ENCODE data around the gene SRPRB. TPM values are rescaled to one million over a fixed set of nuclear protein-coding genes. Genes with fewer than 3 reads are reported as not detected.

Gene SRPRB
- total RNA-seq, 1 experiment from 2014 or later, result 113 TPM

DNA sequence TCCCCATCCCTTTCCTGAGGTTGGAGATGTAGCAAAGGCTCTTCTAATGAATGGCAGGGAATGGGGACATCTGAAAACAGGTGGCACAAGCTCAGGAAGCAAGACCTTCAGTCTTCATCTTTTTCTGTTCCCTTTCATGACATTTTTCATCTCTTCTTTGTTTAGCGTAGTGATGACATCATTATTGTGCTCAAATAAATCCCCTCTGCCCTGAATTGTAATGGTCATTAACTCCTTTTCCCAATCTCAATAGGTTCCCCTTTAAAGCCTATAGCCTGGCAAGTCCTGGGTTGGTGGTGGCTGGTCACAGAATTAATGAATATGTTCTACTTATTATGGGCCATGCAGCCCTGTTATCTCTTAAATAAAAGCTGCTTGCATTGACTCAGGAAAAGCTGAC lies 38.0 kb upstream of the SRPRB start:
- Mint-ChIP-seq H3K4me1 (ENCODE audit: low read depth, unreplicated experiment) (no peaks in the 10 kb centered on the region), H3K27ac (ENCODE audit: unreplicated experiment) (no peak overlapping the region), H3K4me3 (ENCODE audit: low read depth, unreplicated experiment) (no peak overlapping the region), H3K27me3 (ENCODE audit: unreplicated experiment) (peaks cover 73% of the 10 kb centered on the region), H3K36me3 (ENCODE audit: insufficient read depth, unreplicated experiment) (no peaks in the 10 kb centered on the region), H3K9me3 (ENCODE audit: low read depth, unreplicated experiment) (no peaks in the 10 kb centered on the region)
- TF ChIP-seq, protein P1, sequence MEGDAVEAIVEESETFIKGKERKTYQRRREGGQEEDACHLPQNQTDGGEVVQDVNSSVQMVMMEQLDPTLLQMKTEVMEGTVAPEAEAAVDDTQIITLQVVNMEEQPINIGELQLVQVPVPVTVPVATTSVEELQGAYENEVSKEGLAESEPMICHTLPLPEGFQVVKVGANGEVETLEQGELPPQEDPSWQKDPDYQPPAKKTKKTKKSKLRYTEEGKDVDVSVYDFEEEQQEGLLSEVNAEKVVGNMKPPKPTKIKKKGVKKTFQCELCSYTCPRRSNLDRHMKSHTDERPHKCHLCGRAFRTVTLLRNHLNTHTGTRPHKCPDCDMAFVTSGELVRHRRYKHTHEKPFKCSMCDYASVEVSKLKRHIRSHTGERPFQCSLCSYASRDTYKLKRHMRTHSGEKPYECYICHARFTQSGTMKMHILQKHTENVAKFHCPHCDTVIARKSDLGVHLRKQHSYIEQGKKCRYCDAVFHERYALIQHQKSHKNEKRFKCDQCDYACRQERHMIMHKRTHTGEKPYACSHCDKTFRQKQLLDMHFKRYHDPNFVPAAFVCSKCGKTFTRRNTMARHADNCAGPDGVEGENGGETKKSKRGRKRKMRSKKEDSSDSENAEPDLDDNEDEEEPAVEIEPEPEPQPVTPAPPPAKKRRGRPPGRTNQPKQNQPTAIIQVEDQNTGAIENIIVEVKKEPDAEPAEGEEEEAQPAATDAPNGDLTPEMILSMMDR (IDR thresholded peaks at IDR 0.05; ENCODE audit: unreplicated experiment), result no peak
- no TSS peak for BruUV-seq (replicated peaks)
- DNase-seq, result no peak
- intact Hi-C loops (cut with micrococcal nuclease; ENCODE audit: unreplicated experiment), result no loop called here
- CTCF ChIA-PET, result interaction anchor here (1.5 kb wide), 1 partner anchor 25 kb away, joined by 3 read pairs; no protein-coding TSS in a partner anchor

DNA sequence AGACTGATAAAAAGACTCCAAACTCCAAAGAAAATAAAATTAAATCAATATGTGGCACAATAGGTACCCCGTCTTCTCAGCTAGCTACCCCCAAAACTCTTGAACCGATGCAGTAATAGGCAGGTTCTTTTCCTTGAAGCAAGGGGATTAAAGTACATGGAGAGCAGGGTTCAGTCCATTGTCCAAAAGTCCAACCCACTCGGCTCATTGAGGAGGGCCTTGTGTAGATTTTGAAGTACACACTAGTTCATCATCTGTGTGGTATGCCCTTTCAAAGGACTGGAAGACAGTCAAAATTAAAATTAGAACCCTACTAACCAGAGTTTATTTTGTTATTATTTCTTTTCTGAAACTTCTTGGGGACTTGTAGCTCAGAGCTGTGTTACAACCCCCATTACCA lies 36.1 kb upstream of the SRPRB start:
- no peaks in the 10 kb centered on the region for H3K36me3 Mint-ChIP-seq (ENCODE audit: insufficient read depth, unreplicated experiment)
- H3K27me3 Mint-ChIP-seq (ENCODE audit: unreplicated experiment), result peaks cover 69% of the 10 kb centered on the region
- H3K9me3 Mint-ChIP-seq (ENCODE audit: low read depth, unreplicated experiment), result no peaks in the 10 kb centered on the region
- no TSS peak for BruUV-seq (replicated peaks)
- H3K27ac Mint-ChIP-seq (ENCODE audit: unreplicated experiment), result no peak overlapping the region
- no peak for DNase-seq
- H3K4me3 Mint-ChIP-seq (ENCODE audit: low read depth, unreplicated experiment), result no peak overlapping the region
- intact Hi-C loops (cut with micrococcal nuclease; ENCODE audit: unreplicated experiment), result no loop called here
- H3K4me1 Mint-ChIP-seq (ENCODE audit: low read depth, unreplicated experiment), result no peaks in the 10 kb centered on the region
- CTCF ChIA-PET, result interaction anchor here (1.3 kb wide), 1 partner anchor 27 kb away, joined by 3 read pairs; no protein-coding TSS in a partner anchor
- TF ChIP-seq, protein P1 (IDR thresholded peaks at IDR 0.05; ENCODE audit: unreplicated experiment), result no peak

DNA sequence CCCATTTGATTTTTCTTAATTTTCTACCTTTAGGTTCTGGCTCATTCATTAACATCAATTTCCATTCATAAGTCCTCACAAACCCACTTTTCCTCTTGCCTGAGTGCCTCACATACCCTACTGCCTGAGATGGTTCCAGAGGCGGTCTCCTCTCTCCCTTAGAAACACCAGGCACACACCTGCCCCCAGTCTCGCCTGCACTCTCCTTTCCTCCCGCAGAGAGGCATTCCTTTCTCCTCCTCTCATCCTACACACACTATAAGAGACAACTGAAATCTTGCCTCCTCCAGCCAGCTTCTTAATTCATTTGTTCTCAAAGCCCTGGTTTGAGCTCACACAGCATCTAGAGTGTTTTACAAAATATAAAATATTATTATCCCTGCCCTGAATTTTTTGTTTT lies 31.9 kb upstream of the SRPRB start:
- intact Hi-C loops (cut with micrococcal nuclease; ENCODE audit: unreplicated experiment), result no loop called here
- H3K4me1 Mint-ChIP-seq (ENCODE audit: low read depth, unreplicated experiment), result no peaks in the 10 kb centered on the region
- CTCF ChIA-PET, result no interaction called here
- H3K36me3 Mint-ChIP-seq (ENCODE audit: insufficient read depth, unreplicated experiment), result no peaks in the 10 kb centered on the region
- TF ChIP-seq, protein P1 (IDR thresholded peaks at IDR 0.05; ENCODE audit: unreplicated experiment), result no peak
- DNase-seq, result no peak
- H3K27ac Mint-ChIP-seq (ENCODE audit: unreplicated experiment), result no peak overlapping the region
- no peak overlapping the region for H3K4me3 Mint-ChIP-seq (ENCODE audit: low read depth, unreplicated experiment)
- no peaks in the 10 kb centered on the region for H3K9me3 Mint-ChIP-seq (ENCODE audit: low read depth, unreplicated experiment)
- H3K27me3 Mint-ChIP-seq (ENCODE audit: unreplicated experiment), result peaks cover 69% of the 10 kb centered on the region
- BruUV-seq (replicated peaks), result no TSS peak

- CTCF ChIA-PET, result interaction anchor here (0.8 kb wide), 1 partner anchor 1049 kb away, joined by 3 read pairs; no protein-coding TSS in a partner anchor
- Mint-ChIP-seq H3K4me3 (ENCODE audit: low read depth, unreplicated experiment) (no peak overlapping the region), H3K36me3 (ENCODE audit: insufficient read depth, unreplicated experiment) (no peaks in the 10 kb centered on the region), H3K27ac (ENCODE audit: unreplicated experiment) (no peak overlapping the region), H3K27me3 (ENCODE audit: unreplicated experiment) (peaks cover 84% of the 10 kb centered on the region), H3K9me3 (ENCODE audit: low read depth, unreplicated experiment) (no peaks in the 10 kb centered on the region), H3K4me1 (ENCODE audit: low read depth, unreplicated experiment) (no peaks in the 10 kb centered on the region)
- DNase-seq, result no peak
- BruUV-seq (replicated peaks), result no TSS peak
- TF ChIP-seq, protein P1 (IDR thresholded peaks at IDR 0.05; ENCODE audit: unreplicated experiment), result no peak
- intact Hi-C loops (cut with micrococcal nuclease; ENCODE audit: unreplicated experiment), result no loop called here
Measured at GRCh38 chr3:133775309-133775708, 30.3 kb upstream of the SRPRB start.
